B cell (primary cell): ENCODE results near the gene CLIP4. TPM values are rescaled to one million over a fixed set of nuclear protein-coding genes. Genes with fewer than 3 reads are reported as not detected.

Experiments
- ATAC-seq: fragments of 200-7000 bp; cut with Tn5 transposase; one replicate; pipeline ENCODE4 v1.10.0; 2021; ENCODE audit warnings: low read depth, mild to moderate bottlenecking, moderate number of reproducible peaks, moderate library complexity
- CTCF ChIA-PET: fragments of 350-600 bp; sonication (Branson Sonifier 250); formaldehyde crosslinking; loops from one replicate; lab custom pipeline; 2021; ENCODE audit warnings: antibody characterized with exemption, inconsistent platforms; lab: Charles Lee
- POLR2A ChIA-PET: fragments of 350-600 bp; sonication (Branson Sonifier 250); formaldehyde crosslinking; loops from one replicate; lab custom pipeline; 2021; ENCODE audit warnings: antibody characterized with exemption; lab: Charles Lee
- DNase-seq: peaks from one replicate; pipeline ENCODE4 v3.0.0; 2013
- H2AFZ ChIP-seq: 2 replicates; pipeline ENCODE4 v1.6.1; 2012; ENCODE audit warnings: mild to moderate bottlenecking, low read depth, low read length; ENCODE audit not compliant: insufficient read depth, poor library complexity, severe bottlenecking
- H3K27ac ChIP-seq, 2 donors: 1 replicate in 1 of 2; 2 replicates in 1 of 2; pipeline ENCODE4 v1.5.1; 2012 to 2013; ENCODE audit warnings: low read length in 2 of 2, mild to moderate bottlenecking in 2 of 2, moderate library complexity in 1 of 2
- H3K27me3 ChIP-seq, 4 experiments: fragments of 200-600 bp in 1 of 4; sonication (generic) in 1 of 4; replicated peaks in 1 of 4; 1 replicate in 2 of 4; 2 replicates in 2 of 4; pipeline versions ENCODE4 v1.6.1 to v1.7.0; 2013 to 2016; ENCODE audit warnings: low read length in 3 of 4, mild to moderate bottlenecking in 2 of 4, mixed read lengths in 1 of 4, moderate library complexity in 1 of 4; ENCODE audit not compliant: insufficient read depth in 4 of 4, control insufficient read depth in 3 of 4; ENCODE audit errors: control extremely low read depth in 1 of 4
- H3K36me3 ChIP-seq, 2 experiments: replicated peaks in 1 of 2; 1 replicate in 1 of 2; 2 replicates in 1 of 2; pipeline versions ENCODE4 v1.6.1 to v1.7.1; 2013; ENCODE audit warnings: low read length in 1 of 2; ENCODE audit not compliant: insufficient read depth in 2 of 2, control insufficient read depth in 1 of 2; ENCODE audit errors: control extremely low read depth in 1 of 2, extremely low read depth in 1 of 2
- H3K4me1 ChIP-seq, 2 donors: fragments of 200-600 bp in 1 of 2; sonication (generic) in 1 of 2; 1 replicate in 1 of 2; 2 replicates in 1 of 2; pipeline versions ENCODE4 v1.5.1 to v1.6.1; 2013 to 2017; ENCODE audit warnings: low read length in 2 of 2; ENCODE audit not compliant: control insufficient read depth in 2 of 2, insufficient read depth in 2 of 2
- H3K4me2 ChIP-seq: replicated peaks from 2 replicates; pipeline ENCODE3; 2012; ENCODE audit warnings: mild to moderate bottlenecking, low read depth, low read length; ENCODE audit not compliant: poor library complexity, severe bottlenecking
- H3K4me3 ChIP-seq, 5 experiments: fragments of 200-600 bp in 1 of 5; sonication (generic) in 1 of 5; 1 replicate in 3 of 5; 2 replicates in 2 of 5; pipeline versions ENCODE4 v1.5.1 to v1.7.0; 2011 to 2016; ENCODE audit warnings: low read length in 4 of 5, mild to moderate bottlenecking in 4 of 5, low read depth in 2 of 5, control low read depth in 1 of 5, moderate library complexity in 1 of 5; ENCODE audit not compliant: insufficient read depth in 1 of 5; ENCODE audit errors: control extremely low read depth in 1 of 5, extremely low read depth in 1 of 5
- H3K79me2 ChIP-seq: fragments of 200-600 bp; sonication (generic); one replicate; pipeline ENCODE4 v1.6.0; 2016; ENCODE audit warnings: low read length; ENCODE audit not compliant: control insufficient read depth, insufficient read depth
- H3K9ac ChIP-seq: fragments of 200-600 bp; sonication (generic); 2 replicates; pipeline ENCODE4 v1.6.1; 2017; ENCODE audit warnings: mild to moderate bottlenecking, low read length, moderate library complexity
- H3K9me3 ChIP-seq, 3 donors: one replicate each; pipeline versions ENCODE4 v1.6.1 to v1.7.1; 2013; ENCODE audit warnings: low read length in 2 of 3; ENCODE audit not compliant: control insufficient read depth in 2 of 3, insufficient read depth in 1 of 3; ENCODE audit errors: control extremely low read depth in 1 of 3
- H4K20me1 ChIP-seq: 2 replicates; pipeline ENCODE4 v1.6.0; 2012; ENCODE audit warnings: mild to moderate bottlenecking, low read length; ENCODE audit not compliant: insufficient read depth, control insufficient read depth, poor library complexity, severe bottlenecking
- H3K27ac Mint-ChIP-seq: one replicate; pipeline ENCODE4 v1.8.0; 2021; ENCODE audit warnings: mixed read lengths
- H3K27me3 Mint-ChIP-seq: one replicate; pipeline ENCODE4 v1.8.0; 2021; ENCODE audit warnings: mixed read lengths
- H3K4me1 Mint-ChIP-seq: one replicate; pipeline ENCODE4 v1.8.0; 2021; ENCODE audit warnings: mixed read lengths
- H3K4me3 Mint-ChIP-seq: one replicate; pipeline ENCODE4 v1.8.0; 2021; ENCODE audit warnings: mixed read lengths
- H3K9me3 Mint-ChIP-seq: one replicate; pipeline ENCODE4 v1.8.0; 2022; ENCODE audit warnings: mixed read lengths; ENCODE audit not compliant: insufficient read depth
- CTCF ChIP-seq: fragments of 200-600 bp; IDR thresholded peaks from one replicate; pipeline ENCODE4 v1.8.0; 2022; ENCODE audit warnings: antibody characterized with exemption, mild to moderate bottlenecking
- EZH2 ChIP-seq: IDR thresholded peaks from 2 replicates; pipeline ENCODE4 v1.6.1; 2012; ENCODE audit warnings: borderline replicate concordance, low read depth, mild to moderate bottlenecking, moderate library complexity, low read length; ENCODE audit not compliant: insufficient read depth, poor library complexity, severe bottlenecking
- WGBS: methylation state at CpG from one replicate; pipeline ENCODE4 v1.1.5; 2013; ENCODE audit warnings: missing lambda C conversion rate; ENCODE audit not compliant: insufficient coverage; 5-methylcytosine and 5-hydroxymethylcytosine counted together
- intact Hi-C: fragments of 100-400 bp; cut with micrococcal nuclease; formaldehyde crosslinking; loops from one replicate; pipeline ENCODE4 v1.10.0; 2022
- polyA plus RNA-seq: library from polyadenylated mRNA; depleted of rRNA; stranded (reverse); fragments of >200 nt; gene quantifications from 2 replicates; pipeline ENCODE4 v1.2.3, GENCODE V29; 2012
- total RNA-seq, 2 donors: library from RNA; stranded (reverse); fragments of 120-200 nt in 1 of 2; gene quantifications; 1 replicate in 1 of 2; 2 replicates in 1 of 2; pipeline versions ENCODE4 v1.2.3 to v1.2.4, GENCODE V29; 2013 to 2022

Gene CLIP4
- total and polyA plus RNA-seq, 2 donors (not counting 1 experiment from before 2014, with no cell fraction given) = 4.0 to 20.8 TPM

- no peaks in the 10 kb centered on the region for H3K79me2 ChIP-seq
- no peak overlapping the region for H3K4me2 ChIP-seq
- H3K36me3 ChIP-seq = no peaks in the 10 kb centered on the region
- Mint-ChIP-seq H3K4me1 (no peaks in the 10 kb centered on the region), H3K9me3 (no peaks in the 10 kb centered on the region), H3K4me3 (no peak overlapping the region), H3K27me3 (peaks cover 7% of the 10 kb centered on the region), H3K27ac (no peak overlapping the region)
- H2AFZ ChIP-seq = no peak overlapping the region
- no peak for ATAC-seq
- no peaks in the 10 kb centered on the region for H3K9me3 ChIP-seq
- no peak for DNase-seq
- H3K4me1 ChIP-seq = no peaks in the 10 kb centered on the region
- POLR2A ChIA-PET = no interaction called here
- no peak overlapping the region for H3K27ac ChIP-seq
- H3K9ac ChIP-seq = no peak overlapping the region
- TF ChIP-seq CTCF = no peak
- TF ChIP-seq EZH2 = no peak
- H3K4me3 ChIP-seq = no peak overlapping the region
- CTCF ChIA-PET = no interaction called here
- 100% methylated on average over 2 of the region's 8 CpGs for WGBS
- H4K20me1 ChIP-seq = no peaks in the 10 kb centered on the region
- intact Hi-C loops = no loop called here
- no peaks in the 10 kb centered on the region for H3K27me3 ChIP-seq
Measured at GRCh38 chr2:29096969-29097368, 18.2 kb upstream of the CLIP4 start.

GRCh38 chr2:29097569-29097968, 17.6 kb upstream of the CLIP4 start:
- DNase-seq = no peak
- Histone ChIP-seq H3K9ac (no peak overlapping the region), H3K4me1 (no peaks in the 10 kb centered on the region), H3K4me3 (no peak overlapping the region), H3K27ac (no peak overlapping the region), H4K20me1 (no peaks in the 10 kb centered on the region), H2AFZ (no peak overlapping the region), H3K27me3 (no peaks in the 10 kb centered on the region), H3K9me3 (no peaks in the 10 kb centered on the region), H3K79me2 (no peaks in the 10 kb centered on the region), H3K4me2 (no peak overlapping the region), H3K36me3 (no peaks in the 10 kb centered on the region)
- Mint-ChIP-seq H3K4me1 (no peaks in the 10 kb centered on the region), H3K4me3 (no peak overlapping the region), H3K9me3 (no peaks in the 10 kb centered on the region), H3K27me3 (peaks cover 7% of the 10 kb centered on the region), H3K27ac (no peak overlapping the region)
- ATAC-seq = no peak
- intact Hi-C loops = no loop called here
- WGBS = 91% methylated on average over 4 of the region's 6 CpGs
- ChIA-PET POLR2A (no interaction called here), CTCF (no interaction called here)
- TF ChIP-seq EZH2 (no peak), CTCF (no peak)
